BJ (cell line): ENCODE data around the gene MCM5. TPM values are rescaled to one million over a fixed set of nuclear protein-coding genes. Genes with fewer than 3 reads are reported as not detected.
"Not testable (repeated sequence)": the region's sequence is repeated elsewhere in the genome, so short reads cannot be mapped to it uniquely, and the experiment has no call there.

Source experiments
- CTCF ChIA-PET: fragments of 350-600 bp; formaldehyde crosslinking; extraction: SDS; loops from one replicate; lab custom pipeline; 2021; ENCODE audit warnings: antibody characterized with exemption, inconsistent platforms; lab: Yijun Ruan, JAX
- POLR2A ChIA-PET: fragments of 300-600 bp; sonication (Branson Sonifier 250); formaldehyde crosslinking; extraction: SDS; loops from one replicate; lab custom pipeline; 2021; ENCODE audit warnings: antibody characterized with exemption; lab: Charles Lee
- DNase-seq: peaks from one replicate; pipeline ENCODE4 v3.0.0-alpha.2; 2011; ENCODE audit warnings: low read depth
- H3K27me3 ChIP-seq: 2 replicates; pipeline ENCODE4 v1.6.0; 2011; ENCODE audit warnings: low read length; ENCODE audit not compliant: control insufficient read depth, insufficient read depth
- H3K36me3 ChIP-seq: 2 replicates; pipeline ENCODE4 v1.5.1; 2011; ENCODE audit warnings: low read length; ENCODE audit not compliant: control insufficient read depth, insufficient read depth
- H3K4me3 ChIP-seq: 2 replicates; pipeline ENCODE4 v1.5.1; 2011; ENCODE audit warnings: low read depth, mild to moderate bottlenecking, control low read depth, low read length
- polyA plus RNA-seq: library from polyadenylated mRNA; depleted of rRNA; stranded (reverse); fragments of >200 nt; gene quantifications from 2 replicates; pipeline ENCODE4 v1.2.3, GENCODE V29; 2011
- TF ChIP-seq, protein P1 (sequence below): IDR thresholded peaks from 2 replicates; pipeline ENCODE4 v1.5.1; 2011; ENCODE audit warnings: low read depth, mild to moderate bottlenecking, control low read depth, inconsistent platforms, low read length, moderate library complexity; ENCODE audit not compliant: insufficient read depth

MCM5 gene
- polyA plus RNA-seq, 1 experiment: 34.6 TPM

DNA sequence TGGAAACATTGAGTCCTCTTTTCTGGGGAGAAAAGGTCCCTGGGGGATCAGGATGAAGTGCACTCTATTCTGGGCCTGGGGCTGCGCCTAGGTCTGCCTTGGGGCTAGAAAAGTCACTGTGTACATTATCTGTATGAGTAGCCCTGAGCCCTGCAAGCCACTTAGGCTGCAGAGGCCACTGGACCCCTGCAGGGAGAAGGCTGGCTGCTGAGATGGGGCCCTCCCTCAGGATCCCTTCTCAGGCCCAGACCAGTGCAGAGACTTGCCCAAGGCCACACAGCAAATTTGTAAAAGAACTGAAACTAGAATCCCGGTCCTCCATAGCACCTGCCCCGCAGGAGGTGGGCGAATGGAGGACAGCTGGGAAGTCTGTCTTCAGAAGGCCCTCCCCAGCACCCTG lies 45.9 kb upstream of the MCM5 start:
- H3K36me3 ChIP-seq: no peaks in the 10 kb centered on the region
- H3K4me3 ChIP-seq: no peak overlapping the region
- ChIA-PET CTCF (interaction anchor here (2.4 kb wide), 1 partner anchor 77 kb away, joined by 8 read pairs; no protein-coding TSS in a partner anchor), POLR2A (interaction anchor here (0.6 kb wide), 1 partner anchor 69 kb away, joined by 7 read pairs; no protein-coding TSS in a partner anchor)
- H3K27me3 ChIP-seq: no peaks in the 10 kb centered on the region
- no peak for DNase-seq
- TF ChIP-seq, protein P1, sequence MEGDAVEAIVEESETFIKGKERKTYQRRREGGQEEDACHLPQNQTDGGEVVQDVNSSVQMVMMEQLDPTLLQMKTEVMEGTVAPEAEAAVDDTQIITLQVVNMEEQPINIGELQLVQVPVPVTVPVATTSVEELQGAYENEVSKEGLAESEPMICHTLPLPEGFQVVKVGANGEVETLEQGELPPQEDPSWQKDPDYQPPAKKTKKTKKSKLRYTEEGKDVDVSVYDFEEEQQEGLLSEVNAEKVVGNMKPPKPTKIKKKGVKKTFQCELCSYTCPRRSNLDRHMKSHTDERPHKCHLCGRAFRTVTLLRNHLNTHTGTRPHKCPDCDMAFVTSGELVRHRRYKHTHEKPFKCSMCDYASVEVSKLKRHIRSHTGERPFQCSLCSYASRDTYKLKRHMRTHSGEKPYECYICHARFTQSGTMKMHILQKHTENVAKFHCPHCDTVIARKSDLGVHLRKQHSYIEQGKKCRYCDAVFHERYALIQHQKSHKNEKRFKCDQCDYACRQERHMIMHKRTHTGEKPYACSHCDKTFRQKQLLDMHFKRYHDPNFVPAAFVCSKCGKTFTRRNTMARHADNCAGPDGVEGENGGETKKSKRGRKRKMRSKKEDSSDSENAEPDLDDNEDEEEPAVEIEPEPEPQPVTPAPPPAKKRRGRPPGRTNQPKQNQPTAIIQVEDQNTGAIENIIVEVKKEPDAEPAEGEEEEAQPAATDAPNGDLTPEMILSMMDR: no peak

DNA sequence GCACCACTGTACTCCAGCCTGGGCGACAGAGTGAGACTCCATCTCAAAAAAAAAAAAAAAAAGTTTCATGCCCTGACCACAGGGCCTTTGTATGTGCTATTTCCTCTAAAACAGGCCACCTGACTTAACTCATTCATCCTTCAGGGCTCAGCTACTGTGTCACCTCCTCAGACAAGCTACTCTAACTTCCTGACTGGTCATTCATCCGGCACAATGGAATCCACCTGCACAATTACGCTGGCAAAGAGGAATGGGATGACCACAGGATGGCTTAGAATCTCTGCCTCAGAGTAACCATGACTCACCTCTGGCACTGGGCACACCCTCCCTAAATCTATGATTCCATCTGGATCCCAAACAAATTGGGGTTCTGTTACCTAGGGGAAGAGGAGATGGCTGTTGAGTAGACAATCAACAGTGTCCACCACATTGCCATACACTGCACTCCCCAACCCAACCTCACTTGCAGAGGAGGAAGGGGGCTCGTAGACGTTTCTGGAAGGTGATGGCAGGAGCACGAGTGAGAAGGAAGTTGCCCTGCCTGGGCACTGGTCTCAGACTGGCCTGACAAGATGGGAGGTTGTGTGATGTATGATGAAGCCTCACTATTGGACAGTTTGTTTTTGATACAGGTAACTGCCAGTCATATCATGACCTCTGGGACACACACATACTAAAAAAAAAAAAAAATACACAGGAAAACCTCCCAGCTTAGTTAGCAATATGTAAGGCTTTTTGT lies 41.9 kb upstream of the MCM5 start:
- TF ChIP-seq, protein P1: no peak

DNA sequence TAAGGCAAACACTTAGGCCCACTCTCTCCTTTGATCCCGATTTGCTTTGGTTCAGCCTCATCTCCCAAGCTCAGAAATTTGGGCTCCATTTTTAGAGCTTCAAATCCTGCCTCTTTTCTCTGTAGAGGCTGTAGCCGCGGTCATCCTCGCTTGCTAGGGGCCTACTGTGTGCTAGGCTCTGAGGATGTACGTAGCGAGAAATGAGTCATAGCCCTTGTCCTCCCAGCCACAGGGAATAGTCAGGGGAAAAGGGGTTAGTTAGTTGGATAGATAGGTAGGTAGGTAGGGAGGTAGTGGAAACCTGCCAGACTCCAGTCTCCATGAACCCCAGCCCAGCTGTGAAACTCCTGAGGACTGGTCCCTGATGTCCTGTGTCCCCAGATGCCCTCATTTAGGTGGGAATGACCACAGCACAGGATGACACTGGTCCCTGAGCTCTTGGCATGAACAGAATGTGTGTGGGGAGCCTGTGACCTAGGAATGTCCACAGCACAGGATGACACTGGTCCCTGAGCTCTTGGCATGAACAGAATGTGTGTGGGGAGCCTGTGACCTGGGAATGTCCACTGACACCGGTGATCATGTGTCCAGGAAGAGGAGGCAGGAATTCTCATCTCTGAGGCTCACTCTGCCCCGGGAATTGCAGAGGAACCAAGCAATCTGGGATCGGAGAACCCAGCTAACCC lies 40.4 kb upstream of the MCM5 start:
- Histone ChIP-seq H3K36me3 (no peaks in the 10 kb centered on the region), H3K4me3 (no peak overlapping the region), H3K27me3 (no peaks in the 10 kb centered on the region)
- ChIA-PET POLR2A (no interaction called here), CTCF (interaction anchor here (5.8 kb wide), 1 partner anchor 9 kb away, joined by 41 read pairs; no protein-coding TSS in a partner anchor)
- TF ChIP-seq, protein P1: no peak
- no peak for DNase-seq

More for the DNA sequence above, 41.9 kb upstream of the MCM5 start:
- Histone ChIP-seq H3K27me3 (no peaks in the 10 kb centered on the region), H3K4me3 (no peak overlapping the region), H3K36me3 (no peaks in the 10 kb centered on the region)
- CTCF ChIA-PET: interaction anchor here (1.0 to 5.8 kb wide), 3 partner anchors 7 to 110 kb away, joined by 3 to 41 read pairs (median 3); no protein-coding TSS in a partner anchor
- DNase-seq: no peak
- POLR2A ChIA-PET: no interaction called here

DNA sequence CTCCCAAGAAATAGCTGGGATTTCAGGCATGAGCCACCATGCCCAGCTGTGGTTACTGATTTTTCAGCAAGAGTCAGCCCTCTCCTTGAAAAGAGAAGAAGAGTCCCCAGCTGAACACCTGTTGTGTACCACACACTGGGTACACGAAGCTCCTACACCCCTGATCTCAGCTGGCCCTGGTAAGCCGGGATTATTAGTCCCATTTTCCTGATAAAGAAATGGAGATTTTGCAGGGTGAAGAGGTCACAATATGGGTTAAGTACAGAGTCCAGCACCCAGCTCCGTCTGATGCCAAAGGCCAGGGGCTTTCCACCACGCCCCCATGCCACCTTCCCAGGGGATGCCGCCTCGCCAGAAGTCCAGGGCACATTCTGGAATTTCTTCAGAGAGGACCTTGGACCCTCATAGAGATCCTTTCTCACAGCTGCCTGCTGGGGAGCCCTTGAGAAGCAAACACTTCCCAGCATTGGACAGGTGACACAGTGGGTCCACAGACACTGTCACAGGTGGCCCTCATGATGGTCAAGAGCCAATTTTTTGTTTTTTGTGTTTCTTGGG lies 38.9 kb upstream of the MCM5 start:
- Histone ChIP-seq H3K27me3 (no peaks in the 10 kb centered on the region), H3K36me3 (no peaks in the 10 kb centered on the region), H3K4me3 (no peak overlapping the region)
- CTCF ChIA-PET: interaction anchor here (5.8 kb wide), 1 partner anchor 10 kb away, joined by 41 read pairs; no protein-coding TSS in a partner anchor
- TF ChIP-seq, protein P1: no peak
- DNase-seq: no peak
- POLR2A ChIA-PET: interaction anchor here (0.5 kb wide), 1 partner anchor 562 kb away, joined by 3 read pairs; no protein-coding TSS in a partner anchor

DNA sequence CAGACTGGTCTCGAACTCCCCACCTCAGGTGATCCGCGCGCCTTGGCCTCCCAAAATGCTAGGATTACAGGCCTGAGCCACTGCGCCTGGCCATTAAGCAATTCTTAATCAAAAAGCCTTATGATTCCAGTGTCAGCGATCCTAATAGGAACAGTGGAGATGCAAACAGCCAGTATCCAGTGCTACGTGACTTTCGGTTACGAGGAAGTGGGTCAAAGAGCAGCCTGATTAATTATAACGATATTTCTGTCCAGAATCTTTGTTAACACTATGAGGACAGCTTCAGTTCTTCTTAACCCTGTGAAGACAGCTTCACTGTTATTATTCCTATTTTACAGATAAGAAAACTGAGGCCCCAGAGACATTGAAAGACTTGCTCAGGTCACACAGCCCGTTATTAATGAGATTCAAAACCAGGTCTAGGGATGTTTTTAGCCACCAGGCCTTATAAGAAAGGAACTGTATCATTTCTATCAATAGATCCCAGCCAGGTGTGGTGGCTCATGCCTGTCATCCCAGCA lies 36.3 kb upstream of the MCM5 start:
- ChIA-PET POLR2A (no interaction called here), CTCF (interaction anchor here (5.8 kb wide), 1 partner anchor 13 kb away, joined by 41 read pairs; no protein-coding TSS in a partner anchor)
- Histone ChIP-seq H3K36me3 (no peaks in the 10 kb centered on the region), H3K4me3 (no peak overlapping the region), H3K27me3 (no peaks in the 10 kb centered on the region)
- no peak for DNase-seq
- TF ChIP-seq, protein P1: no peak

DNA sequence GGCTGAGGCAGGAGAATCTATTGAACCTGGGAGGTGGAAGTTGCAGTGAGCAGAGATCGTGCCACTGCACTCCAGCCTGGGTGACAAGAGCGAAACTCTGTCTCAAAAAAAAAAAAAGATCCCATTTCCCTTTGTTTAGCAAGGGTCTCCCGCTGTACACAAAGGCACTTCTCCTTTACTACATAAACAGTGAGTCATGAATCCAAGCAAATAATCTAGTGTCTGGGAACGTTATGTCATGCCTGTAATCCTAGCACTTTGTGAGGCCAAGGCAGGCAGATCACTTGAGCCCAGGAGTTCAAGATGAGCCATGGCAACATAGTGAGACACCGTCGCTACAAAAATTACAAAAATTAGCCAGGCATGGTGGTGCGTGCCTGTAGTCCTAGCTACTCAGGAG lies 35.7 kb upstream of the MCM5 start:
- CTCF ChIA-PET: interaction anchor here (0.6 to 5.8 kb wide), 3 partner anchors 13 to 183 kb away, joined by 4 to 41 read pairs (median 5); no protein-coding TSS in a partner anchor
- peak; percentile 46 for DNase-seq
- H3K4me3 ChIP-seq, POLR2A ChIA-PET, H3K27me3 ChIP-seq, H3K36me3 ChIP-seq: not testable (repeated sequence)
